Uterus (tissue), 4 donors: ENCODE data around the gene TMEM132A. TPM values are rescaled to one million over a fixed set of nuclear protein-coding genes. Genes with fewer than 3 reads are reported as not detected.

ENCODE experiments used
- DNase-seq, 2 donors: peaks; one replicate each; pipeline ENCODE4 v3.0.0-alpha.2; 2019 to 2020
- H3K27ac ChIP-seq, 2 donors: fragments of 200-600 bp; sonication (generic); 1 replicate in 1 of 2; 2 replicates in 1 of 2; pipeline ENCODE4 v1.5.1; 2016 to 2018
- H3K27me3 ChIP-seq, 2 donors: fragments of 200-600 bp; sonication (generic); one replicate each; pipeline ENCODE4 v1.5.1; 2018 to 2019; ENCODE audit warnings: control low read depth in 1 of 2
- H3K36me3 ChIP-seq, 2 donors: fragments of 200-600 bp; sonication (generic); one replicate each; pipeline ENCODE4 v1.5.1; 2019; ENCODE audit warnings: control low read depth in 1 of 2
- H3K4me1 ChIP-seq, 2 donors: fragments of 200-600 bp; sonication (generic); one replicate each; pipeline ENCODE4 v1.5.1; 2018 to 2019; ENCODE audit warnings: control low read depth in 1 of 2
- H3K4me3 ChIP-seq, 2 donors: fragments of 200-600 bp; sonication (generic); 1 replicate in 1 of 2; 2 replicates in 1 of 2; pipeline ENCODE4 v1.5.1; 2018 to 2019; ENCODE audit warnings: mild to moderate bottlenecking in 1 of 2
- H3K9me3 ChIP-seq, 2 donors: fragments of 200-600 bp; sonication (generic); one replicate each; pipeline ENCODE4 v1.5.1; 2019; ENCODE audit warnings: control low read depth in 1 of 2
- CTCF ChIP-seq, 4 experiments: fragments of 200-600 bp in 2 of 4; fragments of 450-650 bp in 2 of 4; sonication (generic) in 2 of 4; IDR thresholded peaks; one replicate each; pipeline ENCODE4 v1.5.1; 2016 to 2019; ENCODE audit warnings: antibody characterized with exemption in 4 of 4, mild to moderate bottlenecking in 2 of 4, moderate library complexity in 1 of 4
- POLR2A ChIP-seq, 2 donors: fragments of 450-650 bp; IDR thresholded peaks; one replicate each; pipeline ENCODE4 v1.6.1; 2016; ENCODE audit warnings: antibody characterized with exemption in 2 of 2, mild to moderate bottlenecking in 1 of 2, moderate library complexity in 1 of 2
- intact Hi-C: fragments of 100-400 bp; cut with DNase I; formaldehyde crosslinking; loops from one replicate; pipeline ENCODE4 v1.15.1; 2023; ENCODE audit warnings: low total_unique reads
- total RNA-seq, 4 donors: library from RNA; depleted of rRNA in 3 of 4; stranded (reverse); fragments of >200 nt in 3 of 4; gene quantifications; one replicate each; pipeline versions ENCODE4 v1.1.0 to v1.2.4, GENCODE V29; 2014 to 2023
- donor health status: DM: yes; HTN: yes; CAD: no.

The TMEM132A gene
- total RNA-seq, 4 donors from 2014 or later, result under 0.01 to 47.7 (median 7.7) TPM

- DNase-seq, result no peak
- Histone ChIP-seq H3K36me3 (no peaks in the 10 kb centered on the region), H3K4me3 (no peak overlapping the region), H3K27me3 (no peaks in the 10 kb centered on the region), H3K9me3 (no peaks in the 10 kb centered on the region), H3K4me1 (peaks cover 0 to 21% of the 10 kb centered on the region in 2 donors), H3K27ac (no peak overlapping the region)
- intact Hi-C loops, result no loop called here
- no peak for TF ChIP-seq CTCF (IDR thresholded peaks at IDR 0.05)
These were observed 2.9 kb downstream of the TMEM132A start for GRCh38 chr11:60927061-60927592.

- Histone ChIP-seq H3K4me3 (no peak overlapping the region), H3K36me3 (no peaks in the 10 kb centered on the region), H3K27me3 (no peaks in the 10 kb centered on the region), H3K9me3 (no peaks in the 10 kb centered on the region), H3K4me1 (peaks cover 0 to 21% of the 10 kb centered on the region in 2 donors), H3K27ac (no peak overlapping the region)
- TF ChIP-seq CTCF (IDR thresholded peaks at IDR 0.05), result no peak
- no peak for TF ChIP-seq POLR2A (IDR thresholded peaks at IDR 0.05)
- no peak for DNase-seq
- intact Hi-C loops, result no loop called here
These were observed 3.3 kb downstream of the TMEM132A start for GRCh38 chr11:60927600-60927999.

GRCh38 chr11:60928563-60929001, 4.3 kb downstream of the TMEM132A start:
- no peaks in the 10 kb centered on the region for H3K9me3 ChIP-seq

GRCh38 chr11:60929764-60930163, 5.5 kb downstream of the TMEM132A start:
- Histone ChIP-seq H3K4me1 (peaks cover 0 to 9% of the 10 kb centered on the region in 2 donors), H3K36me3 (no peaks in the 10 kb centered on the region), H3K4me3 (no peak overlapping the region), H3K27ac (no peak overlapping the region), H3K9me3 (no peaks in the 10 kb centered on the region), H3K27me3 (no peaks in the 10 kb centered on the region)
- intact Hi-C loops, result no loop called here
- DNase-seq, result no peak
- TF ChIP-seq CTCF (IDR thresholded peaks at IDR 0.05), result no peak
- no peak for TF ChIP-seq POLR2A (IDR thresholded peaks at IDR 0.05)

More at GRCh38 chr11:60928563-60929001, 4.3 kb downstream of the TMEM132A start:
- intact Hi-C loops, result no loop called here
- no peak for DNase-seq
- TF ChIP-seq POLR2A (IDR thresholded peaks at IDR 0.05), result no peak
- no peak for TF ChIP-seq CTCF (IDR thresholded peaks at IDR 0.05)
- Histone ChIP-seq H3K27me3 (no peaks in the 10 kb centered on the region), H3K27ac (no peak overlapping the region), H3K4me3 (no peak overlapping the region), H3K4me1 (peaks cover 0 to 20% of the 10 kb centered on the region in 2 donors), H3K36me3 (no peaks in the 10 kb centered on the region)

GRCh38 chr11:60930394-60930793, 6.1 kb downstream of the TMEM132A start:
- intact Hi-C loops, result no loop called here
- no peaks in the 10 kb centered on the region for H3K27me3 ChIP-seq
- TF ChIP-seq CTCF (IDR thresholded peaks at IDR 0.05) (no peak), POLR2A (IDR thresholded peaks at IDR 0.05) (no peak)

More at GRCh38 chr11:60930394-60930793, 6.1 kb downstream of the TMEM132A start:
- Histone ChIP-seq H3K9me3 (no peaks in the 10 kb centered on the region), H3K4me3 (no peak overlapping the region), H3K4me1 (peaks cover 0 to 3% of the 10 kb centered on the region in 2 donors), H3K27ac (no peak overlapping the region), H3K36me3 (no peaks in the 10 kb centered on the region)
- DNase-seq, result no peak
